ENCODE results near the gene APBA3.

Gene APBA3

DNA sequence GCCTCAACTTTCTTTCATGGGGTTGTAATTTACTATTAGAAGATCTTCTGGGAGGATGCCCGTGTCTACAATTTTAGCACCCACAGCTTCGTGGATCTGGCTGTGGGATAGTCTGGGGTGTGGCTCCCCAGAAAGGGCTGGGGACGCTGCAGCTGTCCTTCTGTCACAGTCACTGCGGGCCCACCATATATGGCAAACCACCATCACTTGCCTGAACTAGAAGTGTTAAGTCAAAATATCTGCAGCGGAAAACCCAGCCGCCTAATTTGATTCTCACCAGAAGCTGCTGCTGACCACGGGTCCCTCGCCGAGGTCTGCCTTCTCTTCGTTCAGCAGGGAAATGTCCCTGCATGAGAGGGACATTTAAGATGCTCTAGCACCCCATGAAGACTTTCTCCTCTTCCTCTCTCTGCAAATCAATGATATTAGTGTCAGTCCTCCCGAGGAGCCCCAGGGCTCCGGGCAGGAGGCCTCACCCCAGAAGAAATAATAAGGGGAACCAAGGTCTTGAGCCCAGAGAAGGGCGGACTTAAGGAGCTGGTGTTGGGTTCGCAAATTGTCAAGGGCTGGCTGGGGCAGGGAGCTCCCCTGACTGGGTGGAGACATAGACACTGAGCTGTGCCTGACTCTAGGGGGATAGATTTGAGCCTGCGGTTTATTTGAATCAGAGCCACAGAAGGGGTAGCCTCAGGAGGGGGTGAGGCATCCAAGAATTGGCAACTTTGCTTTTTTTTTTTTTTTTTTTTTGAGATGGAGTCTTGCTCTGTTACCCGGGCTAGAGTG, 27.7 kb upstream of the APBA3 start:
- FAIRE-seq (no peak), DNase-seq (ENCODE audit: low spot score) (no peak)

DNA sequence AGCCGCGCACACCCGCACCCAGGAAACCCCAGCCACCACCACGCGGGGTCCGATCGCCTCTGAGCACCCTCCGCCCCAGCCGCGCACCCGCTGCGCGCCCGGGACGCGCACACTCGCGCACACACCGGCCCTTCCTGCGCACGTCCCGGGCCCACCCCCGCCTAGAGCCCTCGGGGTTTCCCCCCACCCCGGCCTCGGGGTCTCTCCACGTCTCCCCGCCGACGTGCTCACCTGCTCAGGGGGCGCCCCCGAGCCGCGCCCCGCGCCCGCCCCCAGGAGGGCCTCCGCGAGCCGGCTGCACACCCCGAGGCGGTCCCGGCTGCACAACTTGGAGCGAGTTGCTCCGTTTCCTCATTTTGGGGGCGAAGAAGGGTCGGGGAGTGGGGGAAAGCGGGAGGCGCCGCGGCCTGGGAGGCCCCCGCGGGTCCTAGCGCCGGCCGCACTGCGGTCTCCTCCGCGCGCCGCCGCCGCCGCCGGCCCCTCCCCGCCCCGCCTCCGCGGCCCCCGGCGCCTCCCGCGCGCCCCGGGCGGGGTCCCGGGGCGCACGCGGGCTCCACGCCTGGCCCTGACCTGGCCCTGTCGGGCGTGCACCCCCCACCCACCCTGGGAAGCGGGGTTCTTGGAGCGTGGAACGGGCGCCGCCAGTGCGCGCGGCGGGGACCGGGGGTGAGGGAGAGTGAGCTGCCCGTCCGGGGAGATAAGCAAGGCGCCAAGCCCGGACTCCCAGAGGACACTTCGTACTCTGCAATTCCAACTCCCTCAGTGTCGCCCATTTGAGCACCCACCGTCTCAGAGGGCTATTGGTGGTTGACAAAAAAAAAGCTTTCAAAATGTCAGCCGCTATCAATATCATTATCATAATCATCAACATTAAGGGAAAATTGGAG, 24.7 kb upstream of the APBA3 start, which contains the start of gene MATK:
Gene MATK (minus strand): TSS at position 444 of the 887 bp plus-strand sequence. CDS start 1,246 bp downstream, outside the sequence.
- FAIRE-seq (no peak), DNase-seq (ENCODE audit: low spot score) (no peak)

DNA sequence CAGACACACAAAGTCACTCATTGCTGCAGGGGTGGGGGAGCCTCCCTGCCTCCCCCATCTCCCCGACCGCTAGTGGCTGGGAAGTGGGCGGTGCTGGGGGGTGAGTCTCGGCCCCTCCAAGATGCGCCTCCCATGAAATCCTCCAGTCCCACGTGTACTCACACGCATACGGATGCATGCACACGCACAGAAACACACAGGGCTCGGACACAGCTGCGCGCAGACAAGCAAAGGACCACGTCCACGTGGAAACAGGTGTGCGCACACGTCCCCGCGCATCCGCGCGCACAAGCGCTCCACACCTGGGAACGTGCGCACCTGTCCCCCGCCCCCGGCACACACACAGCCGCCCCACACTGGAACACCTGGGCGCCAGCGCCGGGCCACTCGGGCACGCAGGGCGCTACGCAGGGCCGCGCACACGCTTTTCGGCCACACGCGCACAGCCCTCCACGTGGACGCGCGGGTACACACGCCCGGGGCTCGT, 24.0 kb upstream of the APBA3 start:
- DNase-seq (ENCODE audit: low spot score) = no peak
- no peak for FAIRE-seq

DNA sequence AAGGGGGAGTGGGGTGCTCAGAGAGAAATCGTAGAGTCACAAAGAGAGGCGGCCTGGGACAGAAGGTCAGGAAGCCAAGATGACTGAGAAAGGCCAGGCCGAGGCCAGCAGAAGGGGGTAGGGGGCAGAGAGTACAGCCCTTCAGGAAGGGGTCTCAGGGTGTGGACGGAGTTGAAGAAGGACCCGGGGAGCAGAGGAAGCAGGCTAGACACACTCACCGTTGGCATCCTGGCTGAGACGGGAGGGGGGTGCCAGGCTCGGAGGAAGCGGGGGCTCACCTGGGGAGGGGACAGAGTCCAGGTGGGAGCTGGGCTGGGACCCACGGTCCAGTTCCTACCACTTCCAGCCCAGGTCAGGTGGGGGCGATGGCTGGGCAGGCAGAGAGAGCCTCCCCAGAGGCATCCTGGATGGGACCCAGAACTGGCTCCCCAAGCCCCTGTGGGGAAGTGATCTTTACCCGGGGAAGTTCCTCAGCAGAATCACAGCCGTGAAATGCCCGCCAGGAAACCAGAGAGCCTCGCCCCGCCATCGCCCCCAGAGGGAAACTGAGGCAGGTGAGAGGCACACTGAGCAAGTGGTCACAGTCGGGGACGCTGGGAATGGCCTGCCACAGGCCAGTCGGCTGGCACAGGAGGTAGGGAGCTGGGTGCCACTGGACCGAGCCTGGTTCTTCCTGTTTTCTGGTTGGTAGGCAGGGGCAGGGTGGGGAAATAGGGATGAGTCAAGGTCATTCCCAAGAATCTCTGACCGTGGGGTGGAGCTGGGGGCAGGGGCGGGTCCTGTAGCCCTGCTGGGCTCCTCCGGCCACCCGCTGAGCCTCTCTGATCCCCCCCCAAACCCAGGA, 23.3 kb upstream of the APBA3 start:
- DNase-seq (ENCODE audit: low spot score) = no peak
- no peak for FAIRE-seq

DNA sequence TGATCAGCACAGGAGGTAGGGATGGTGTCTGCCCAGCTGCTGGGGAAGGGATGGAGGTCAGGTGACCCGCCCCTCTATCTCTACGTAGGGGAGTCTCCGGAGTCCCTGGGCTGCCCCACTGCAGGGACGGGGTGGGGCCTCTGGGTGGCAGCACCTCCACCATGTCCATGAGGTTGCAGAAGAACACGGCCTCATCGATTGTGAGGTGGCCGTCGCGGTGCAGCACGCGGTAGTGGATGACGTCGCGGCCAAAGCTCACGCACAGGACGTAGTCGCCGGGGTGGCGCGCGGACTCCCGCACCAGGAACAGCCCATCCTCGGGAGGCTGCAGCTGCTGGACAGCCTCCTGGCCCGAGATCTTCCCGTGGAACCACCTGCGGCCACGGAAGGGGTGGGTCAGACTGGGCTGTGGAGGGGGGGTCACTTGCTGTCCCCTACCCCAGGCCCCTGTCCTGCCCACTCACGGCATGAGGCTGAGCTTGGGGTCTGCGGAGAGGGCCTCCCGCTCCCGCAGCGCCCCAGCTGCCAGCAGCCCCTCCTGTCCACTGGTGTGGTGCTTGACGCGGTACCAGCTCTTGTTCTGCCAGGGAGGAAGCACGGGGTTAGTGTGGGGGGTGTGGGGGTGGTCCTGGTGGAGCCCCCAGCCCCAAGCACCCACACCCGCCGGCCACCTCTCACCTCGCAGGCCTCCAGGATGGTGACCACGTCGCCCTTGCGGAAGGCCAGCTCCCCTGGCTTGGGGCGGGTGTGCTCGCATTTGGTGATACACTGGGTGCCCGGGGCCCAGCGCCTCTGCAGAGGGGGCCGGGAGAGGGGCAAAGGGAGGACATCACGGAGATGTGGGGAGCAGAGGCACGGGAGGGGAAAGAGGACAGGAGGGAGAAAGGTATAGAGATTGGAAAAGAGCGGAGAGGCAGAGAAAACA, 22.4 kb upstream of the APBA3 start:
- FAIRE-seq = no peak
- no peak for DNase-seq (ENCODE audit: low spot score)

DNA sequence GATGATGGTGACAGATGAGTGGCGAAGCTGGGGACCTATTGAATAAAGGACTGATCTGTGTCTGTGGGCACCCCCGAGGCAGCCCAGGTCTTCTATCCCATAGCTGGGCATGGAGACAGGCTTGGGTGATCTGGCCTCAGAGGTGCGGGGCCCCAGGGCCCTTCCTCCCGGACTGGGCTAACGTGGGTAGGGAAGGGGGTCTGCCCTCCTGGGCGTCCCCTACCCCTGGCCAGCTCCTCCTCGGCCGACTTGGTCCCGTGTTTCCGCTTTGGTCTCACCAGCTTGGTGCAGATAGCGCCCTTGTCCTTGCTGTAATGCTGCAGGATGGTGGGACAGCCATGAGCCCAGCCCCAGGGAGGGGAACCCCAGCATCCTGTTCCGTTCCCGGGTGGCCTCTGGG, 21.4 kb upstream of the APBA3 start:
- no peak for FAIRE-seq

DNA sequence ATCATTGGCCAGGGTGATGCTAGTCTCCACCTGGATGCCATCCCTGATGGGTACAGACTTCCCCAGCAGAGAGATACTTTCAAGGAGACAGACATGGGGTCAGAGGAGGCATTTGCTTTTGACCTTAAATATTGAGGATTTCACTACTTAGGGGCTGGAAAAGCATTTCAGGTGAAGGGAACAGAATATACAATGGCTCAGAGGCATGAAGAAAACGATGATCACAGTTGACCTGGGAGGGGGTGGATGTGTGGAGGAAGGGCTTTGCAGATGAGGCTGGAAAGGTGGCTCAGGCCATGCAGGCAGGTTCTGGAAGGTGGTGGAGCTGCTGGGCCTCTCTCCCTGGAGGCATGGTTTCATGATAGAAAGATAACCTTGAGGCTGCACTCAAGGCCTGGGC, 20.8 kb upstream of the APBA3 start:
- no peak for FAIRE-seq

More for the DNA sequence above, 21.4 kb upstream of the APBA3 start:
- no peak for DNase-seq (ENCODE audit: low spot score)

DNA sequence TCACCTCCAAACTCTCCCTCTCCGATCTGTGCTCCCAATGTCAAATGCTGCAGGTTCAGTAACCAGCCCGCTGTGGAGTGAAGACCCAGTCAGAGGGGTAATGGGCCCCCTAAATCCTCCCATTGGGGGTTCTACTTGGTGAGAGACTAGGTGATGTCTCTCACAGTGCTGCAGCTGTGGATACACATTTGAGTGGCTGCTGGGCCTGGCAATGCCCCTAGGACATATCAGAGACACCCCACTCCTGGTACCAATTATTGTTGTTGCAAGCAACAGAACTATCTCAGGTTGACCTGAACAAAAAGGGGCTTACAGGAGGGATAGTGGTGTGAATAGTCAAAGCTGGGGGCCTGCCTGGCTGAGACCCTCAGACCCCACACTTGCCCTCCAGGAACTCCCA, 20.1 kb upstream of the APBA3 start:
- FAIRE-seq (no peak), DNase-seq (ENCODE audit: low spot score) (no peak)

More for the DNA sequence above, 20.8 kb upstream of the APBA3 start:
- no peak for DNase-seq (ENCODE audit: low spot score)

DNA sequence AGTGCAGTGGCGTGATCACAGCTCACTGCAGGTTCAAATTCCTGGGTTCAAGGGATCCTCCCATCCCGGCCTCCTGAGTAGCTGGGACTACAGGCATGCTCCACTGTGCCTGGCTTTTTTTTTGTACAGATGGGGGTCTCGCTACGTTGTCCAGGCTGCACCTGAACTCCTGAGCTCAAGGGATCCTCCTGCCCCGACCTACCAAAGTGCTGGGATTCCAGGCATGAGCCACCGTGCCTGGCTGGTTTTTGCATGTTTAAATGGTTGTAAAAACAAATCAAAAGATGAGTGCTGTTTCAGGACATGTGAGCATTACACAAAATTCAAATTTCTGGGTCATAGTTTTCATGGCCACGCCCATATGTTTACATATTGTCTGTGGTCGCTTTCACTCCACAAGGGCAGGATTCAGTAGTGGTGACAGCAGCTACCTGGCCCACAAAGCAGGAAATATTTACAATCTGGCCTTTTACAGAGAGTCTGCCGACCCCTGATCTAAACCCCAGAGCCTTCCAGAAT, 19.4 kb upstream of the APBA3 start:
- DNase-seq (ENCODE audit: low spot score) (no peak), FAIRE-seq (no peak)

DNA sequence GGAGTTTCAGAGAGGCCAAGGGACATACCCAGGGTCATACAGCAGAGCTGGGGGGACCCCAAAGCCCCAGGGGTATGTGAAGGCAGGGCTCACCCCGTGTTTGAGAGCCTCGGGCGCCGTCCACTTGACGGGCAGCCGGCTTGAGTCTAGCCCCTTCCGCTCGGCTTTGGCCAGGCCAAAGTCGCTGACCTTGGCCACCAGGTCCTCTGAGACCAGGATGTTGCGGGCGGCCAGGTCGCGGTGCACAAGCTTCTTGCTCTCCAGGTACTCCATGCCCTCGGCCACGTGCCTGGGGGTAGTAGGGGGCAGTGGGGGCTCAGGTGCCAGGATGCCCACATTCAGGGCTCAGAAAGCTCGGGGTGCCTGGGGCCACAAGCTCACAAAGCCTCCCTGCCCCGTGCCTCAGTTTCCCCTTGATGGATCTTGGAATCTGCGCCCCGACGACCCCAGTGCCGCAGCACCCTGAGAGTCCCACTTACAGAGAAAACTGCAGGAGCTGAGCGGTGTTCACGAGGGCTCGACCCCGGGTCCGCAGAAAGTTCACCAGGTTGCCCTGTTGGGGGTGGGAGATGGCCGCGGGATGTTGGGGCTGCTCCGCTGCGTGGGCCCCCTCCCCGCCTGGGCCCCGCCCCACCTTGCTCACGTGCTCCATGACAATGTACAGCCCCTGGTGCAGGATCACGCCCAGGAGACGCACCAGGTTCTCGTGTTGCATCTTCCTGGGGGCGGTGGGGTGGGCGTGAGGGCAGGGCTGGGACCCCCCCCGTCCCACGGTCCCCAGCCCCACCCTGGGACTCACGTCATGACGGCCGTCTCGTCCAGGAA, 17.6 kb upstream of the APBA3 start:
- DNase-seq (ENCODE audit: low spot score) (no peak), FAIRE-seq (no peak)

DNA sequence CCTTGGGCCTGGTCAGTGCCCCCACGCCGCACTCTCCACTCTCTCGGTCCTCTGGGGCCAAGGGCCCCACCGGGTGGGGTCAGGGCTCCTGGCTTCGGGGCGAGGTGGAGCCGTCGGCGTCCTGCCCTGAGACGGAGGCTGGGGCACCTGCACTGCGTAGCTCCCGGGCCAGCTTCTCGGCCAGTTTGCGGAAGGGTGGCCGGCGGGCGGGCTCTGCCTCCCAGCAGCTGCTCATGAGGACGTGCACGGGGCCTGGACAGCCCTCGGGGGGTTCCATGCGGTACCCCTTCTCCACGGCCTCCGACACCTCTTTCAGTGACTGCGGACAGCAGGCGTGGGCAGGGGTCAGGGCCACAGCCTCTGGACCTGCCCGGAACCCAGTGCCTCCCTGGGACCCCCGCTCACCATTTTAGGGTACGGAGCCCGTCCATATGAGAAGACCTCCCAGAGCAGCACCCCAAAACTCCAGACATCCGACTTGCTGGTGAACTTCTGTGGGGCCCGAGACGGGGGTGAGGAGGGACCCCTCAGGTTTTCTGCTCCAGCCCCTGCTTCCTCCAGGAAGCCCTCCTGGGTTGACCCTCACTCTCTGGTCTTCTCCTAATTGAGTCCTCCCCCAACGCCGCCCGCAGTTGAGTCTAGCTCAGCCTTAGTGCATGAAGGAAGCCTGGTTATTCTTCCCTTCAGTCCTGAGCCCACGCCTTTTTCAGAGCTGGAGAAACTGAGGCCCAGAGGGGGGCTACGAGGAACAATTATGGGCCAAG, 16.8 kb upstream of the APBA3 start:
- FAIRE-seq (no peak), DNase-seq (ENCODE audit: low spot score) (no peak)

DNA sequence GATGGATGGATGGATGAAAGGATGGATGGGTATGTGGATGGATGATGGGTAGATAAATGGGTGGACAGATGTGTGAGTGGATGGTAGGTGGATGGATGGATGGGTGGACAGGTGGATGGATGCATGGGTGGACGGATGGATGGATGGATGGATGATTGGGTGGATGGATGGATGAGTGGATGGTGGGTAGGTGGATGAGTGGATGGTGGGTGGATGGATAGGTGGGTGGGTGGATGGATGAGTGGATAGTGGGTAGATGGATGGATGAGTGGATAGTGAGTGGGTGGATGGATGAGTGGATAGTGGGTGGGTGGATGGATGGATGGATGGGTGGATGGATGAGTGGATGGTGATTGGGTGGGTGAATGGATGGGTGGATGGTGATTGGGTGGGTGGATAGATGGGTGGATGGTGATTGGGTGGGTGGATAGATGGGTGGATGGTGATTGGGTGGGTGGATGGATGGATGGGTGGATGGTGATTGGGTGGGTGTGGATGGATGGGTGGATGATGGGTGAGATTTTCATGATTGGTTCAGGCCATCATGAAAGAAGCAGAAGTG, 15.1 kb upstream of the APBA3 start:
- FAIRE-seq = no peak
- no peak for DNase-seq (ENCODE audit: low spot score)

DNA sequence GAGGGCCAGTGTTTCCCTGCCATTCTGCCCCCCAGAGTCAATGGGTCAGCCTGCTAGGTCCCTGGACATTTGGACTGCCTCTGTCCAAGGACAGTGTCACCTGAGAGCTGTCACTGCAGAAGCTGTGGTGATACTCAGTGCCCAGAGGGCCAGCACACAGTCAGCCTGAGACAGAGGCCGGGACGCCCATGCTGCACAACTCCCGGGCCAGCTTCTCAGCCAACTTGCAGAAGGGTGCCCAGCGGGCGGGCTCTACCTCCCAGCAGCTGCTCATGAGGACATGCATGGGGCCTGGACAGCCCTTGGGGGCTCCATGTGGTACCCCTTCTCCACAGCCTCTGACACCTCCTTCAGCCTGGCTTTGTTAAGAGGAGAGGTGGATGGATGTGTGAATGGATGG, 14.3 kb upstream of the APBA3 start:
- FAIRE-seq = no peak
- no peak for DNase-seq (ENCODE audit: low spot score)

DNA sequence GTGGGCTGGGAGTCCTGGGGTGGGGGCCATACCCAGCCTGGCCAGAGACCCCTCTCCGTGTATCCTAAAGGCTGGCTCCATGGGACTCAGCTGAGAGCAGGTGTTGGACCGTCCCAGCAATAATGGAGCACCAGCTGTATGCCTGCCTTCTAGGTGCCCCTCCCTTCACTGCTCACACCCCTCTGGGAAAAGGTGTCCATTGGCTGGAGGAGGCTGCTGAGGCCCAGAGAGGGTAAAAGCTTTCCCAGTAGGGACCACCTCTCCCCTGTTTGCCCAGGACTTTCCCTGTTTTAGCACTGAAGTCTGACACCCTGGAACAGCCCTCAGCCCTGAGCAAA, 13.9 kb upstream of the APBA3 start:
- FAIRE-seq (no peak), DNase-seq (ENCODE audit: low spot score) (no peak)

DNA sequence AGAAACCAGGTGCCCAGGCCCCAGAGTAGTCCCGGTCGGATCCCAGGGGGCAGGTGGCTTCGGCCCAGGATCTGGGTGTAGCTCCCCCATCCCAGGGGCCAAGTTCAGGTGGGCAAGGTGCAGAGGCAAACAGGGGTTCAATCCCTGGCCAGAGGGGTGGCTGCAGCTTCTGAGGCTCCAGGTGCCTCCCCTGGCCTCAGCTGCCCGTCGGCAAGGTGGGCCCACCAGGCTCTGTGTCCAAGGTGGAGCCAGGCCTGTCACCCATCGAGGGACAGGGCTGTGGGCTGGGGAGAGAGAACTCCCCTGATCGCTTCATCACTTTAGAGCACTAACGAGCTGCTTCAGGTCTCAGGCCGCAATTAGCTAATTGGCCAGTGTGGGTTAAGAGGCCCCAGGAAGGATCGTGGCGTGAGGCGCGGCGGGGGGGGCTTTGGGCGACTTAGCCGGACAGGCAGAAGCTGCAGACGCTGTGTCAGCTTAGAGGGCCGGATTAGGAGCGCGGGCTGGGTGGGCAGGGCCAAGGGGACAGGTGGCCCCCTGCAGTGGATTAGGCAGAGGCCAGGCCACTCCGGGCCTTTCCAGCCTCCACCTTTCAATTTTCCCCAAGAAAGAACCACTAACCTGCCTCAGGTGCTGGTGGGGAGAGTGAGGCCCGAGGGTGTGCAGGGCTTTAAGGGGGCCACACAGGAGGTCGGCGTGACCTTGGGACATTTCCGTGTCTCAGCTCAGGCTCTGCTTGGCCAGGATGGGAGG, 13.3 kb upstream of the APBA3 start:
- no peak for FAIRE-seq
- DNase-seq (ENCODE audit: low spot score) = no peak

DNA sequence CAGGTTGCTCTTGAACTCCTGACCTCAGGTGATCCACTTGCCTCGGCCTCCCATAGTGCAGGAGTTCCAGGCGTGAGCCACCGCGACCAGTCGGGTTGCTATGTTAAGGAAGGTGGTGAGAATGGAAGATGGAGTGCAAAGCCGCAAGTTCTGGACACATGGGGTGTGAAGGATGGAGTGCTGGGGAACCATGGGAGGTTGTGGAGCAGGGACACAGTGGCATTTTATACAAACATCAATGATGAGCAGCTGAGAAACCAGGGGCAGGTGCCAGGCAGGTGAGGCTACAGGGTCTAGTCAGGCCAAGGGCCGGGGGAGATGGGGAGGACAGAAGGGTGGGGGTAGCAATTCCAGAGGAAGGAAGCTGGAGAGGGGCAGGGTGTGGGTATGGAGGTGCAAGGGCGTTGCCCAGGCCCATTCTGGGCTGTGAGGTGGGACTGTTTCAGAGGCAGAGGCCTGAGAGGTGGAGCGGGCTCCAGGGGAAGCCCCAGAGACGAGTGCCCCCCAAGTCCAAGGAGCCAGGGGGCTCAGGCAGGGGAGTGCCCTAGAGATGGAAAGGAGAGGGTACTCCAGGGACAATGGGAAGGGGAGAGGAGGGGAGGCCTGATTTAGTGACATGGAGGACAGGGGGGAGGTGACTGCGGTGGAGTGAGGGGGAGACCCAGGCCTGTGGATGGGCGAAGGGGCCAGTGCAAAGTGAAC, 12.5 kb upstream of the APBA3 start:
- FAIRE-seq (no peak), DNase-seq (ENCODE audit: low spot score) (no peak)

DNA sequence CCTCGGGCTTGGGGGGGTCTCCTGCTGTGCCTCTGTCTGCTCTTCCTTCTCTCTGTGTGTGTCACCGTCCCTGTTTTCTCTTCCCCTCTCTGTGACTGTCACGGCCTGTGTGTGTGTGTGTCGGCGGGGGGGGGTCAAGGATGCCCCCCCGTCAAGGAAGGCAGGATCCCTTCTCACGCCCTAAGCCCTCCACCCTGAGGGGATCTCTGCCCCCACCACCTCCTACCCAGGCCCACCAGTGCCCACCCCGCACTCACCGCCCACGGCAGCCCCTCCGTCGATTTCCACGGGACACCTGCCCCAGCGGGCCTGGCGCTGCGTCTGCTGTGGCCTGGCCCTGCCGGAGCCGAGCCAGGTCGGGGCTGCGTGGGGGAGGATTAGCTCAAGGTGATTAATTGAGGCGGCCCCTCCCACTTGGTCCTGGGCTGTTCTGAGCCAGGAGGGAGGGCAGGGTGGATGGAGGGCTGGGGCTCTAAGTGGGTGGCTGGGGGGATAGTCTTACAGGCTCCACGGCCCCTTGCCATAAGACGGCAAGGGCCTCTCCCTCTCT, 10.5 kb upstream of the APBA3 start, which contains the start of gene RAX2:
Gene RAX2 (minus strand): TSS at position 323 of the 550 bp plus-strand sequence. CDS start 486 bp downstream, outside the sequence.
- FAIRE-seq (no peak), DNase-seq (ENCODE audit: low spot score) (no peak)
